ENCODE measurements around the gene YTHDF2. TPM values are rescaled to one million over a fixed set of nuclear protein-coding genes. Genes with fewer than 3 reads are reported as not detected.
"Not testable (repeated sequence)": the region's sequence is repeated elsewhere in the genome, so short reads cannot be mapped to it uniquely, and the experiment has no call there.

YTHDF2 gene
- total and polyA plus RNA-seq, 7 donors = 27.0 to 47.0 (median 40.5) TPM

- WGBS, 2 donors = 97 to 98% methylated on average over 3 of the region's 3 CpGs
- Histone ChIP-seq H3K4me1 (peaks cover 0 to 47% (median 44%) of the 10 kb centered on the region in 4 donors), H3K4me3 (no peak overlapping the region), H3K9me3 (no peaks in the 10 kb centered on the region), H3K36me3 (peaks cover 0 to 9% (median 5%) of the 10 kb centered on the region in 4 donors), H3K27ac (no peak overlapping the region), H3K27me3 (no peaks in the 10 kb centered on the region)
- TF ChIP-seq POLR2AphosphoS5 (IDR thresholded peaks at IDR 0.05) = no peak
- TF ChIP-seq, protein P1, sequence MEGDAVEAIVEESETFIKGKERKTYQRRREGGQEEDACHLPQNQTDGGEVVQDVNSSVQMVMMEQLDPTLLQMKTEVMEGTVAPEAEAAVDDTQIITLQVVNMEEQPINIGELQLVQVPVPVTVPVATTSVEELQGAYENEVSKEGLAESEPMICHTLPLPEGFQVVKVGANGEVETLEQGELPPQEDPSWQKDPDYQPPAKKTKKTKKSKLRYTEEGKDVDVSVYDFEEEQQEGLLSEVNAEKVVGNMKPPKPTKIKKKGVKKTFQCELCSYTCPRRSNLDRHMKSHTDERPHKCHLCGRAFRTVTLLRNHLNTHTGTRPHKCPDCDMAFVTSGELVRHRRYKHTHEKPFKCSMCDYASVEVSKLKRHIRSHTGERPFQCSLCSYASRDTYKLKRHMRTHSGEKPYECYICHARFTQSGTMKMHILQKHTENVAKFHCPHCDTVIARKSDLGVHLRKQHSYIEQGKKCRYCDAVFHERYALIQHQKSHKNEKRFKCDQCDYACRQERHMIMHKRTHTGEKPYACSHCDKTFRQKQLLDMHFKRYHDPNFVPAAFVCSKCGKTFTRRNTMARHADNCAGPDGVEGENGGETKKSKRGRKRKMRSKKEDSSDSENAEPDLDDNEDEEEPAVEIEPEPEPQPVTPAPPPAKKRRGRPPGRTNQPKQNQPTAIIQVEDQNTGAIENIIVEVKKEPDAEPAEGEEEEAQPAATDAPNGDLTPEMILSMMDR (IDR thresholded peaks at IDR 0.05) = no peak
- TF ChIP-seq EP300 (IDR thresholded peaks at IDR 0.05) = no peak
- no peak for TF ChIP-seq POLR2A (IDR thresholded peaks at IDR 0.05)
- intact Hi-C loops (cut with DNase I) = no loop called here
- no peak for DNase-seq
Observed at GRCh38 chr1:28759257-28759656, 22.5 kb downstream of the YTHDF2 start.

- WGBS, 2 donors = 96 to 97% methylated on average over 5 of the region's 5 CpGs
- H3K9me3 ChIP-seq = no peaks in the 10 kb centered on the region
- H3K4me3 ChIP-seq = no peak overlapping the region
- no peaks in the 10 kb centered on the region for H3K27me3 ChIP-seq
- H3K4me1 ChIP-seq = peaks cover 0 to 38% (median 29%) of the 10 kb centered on the region in 4 donors
- intact Hi-C loops (cut with DNase I) = no loop called here
- H3K36me3 ChIP-seq = peaks cover 0 to 14% (median 10%) of the 10 kb centered on the region in 4 donors
- no peak overlapping the region for H3K27ac ChIP-seq
- TF ChIP-seq POLR2A (IDR thresholded peaks at IDR 0.05) = no peak
- TF ChIP-seq, protein P1 (IDR thresholded peaks at IDR 0.05) = no peak
- no peak for TF ChIP-seq EP300 (IDR thresholded peaks at IDR 0.05)
- no peak for DNase-seq
Observed at GRCh38 chr1:28761189-28761588, 24.4 kb downstream of the YTHDF2 start.

DNA sequence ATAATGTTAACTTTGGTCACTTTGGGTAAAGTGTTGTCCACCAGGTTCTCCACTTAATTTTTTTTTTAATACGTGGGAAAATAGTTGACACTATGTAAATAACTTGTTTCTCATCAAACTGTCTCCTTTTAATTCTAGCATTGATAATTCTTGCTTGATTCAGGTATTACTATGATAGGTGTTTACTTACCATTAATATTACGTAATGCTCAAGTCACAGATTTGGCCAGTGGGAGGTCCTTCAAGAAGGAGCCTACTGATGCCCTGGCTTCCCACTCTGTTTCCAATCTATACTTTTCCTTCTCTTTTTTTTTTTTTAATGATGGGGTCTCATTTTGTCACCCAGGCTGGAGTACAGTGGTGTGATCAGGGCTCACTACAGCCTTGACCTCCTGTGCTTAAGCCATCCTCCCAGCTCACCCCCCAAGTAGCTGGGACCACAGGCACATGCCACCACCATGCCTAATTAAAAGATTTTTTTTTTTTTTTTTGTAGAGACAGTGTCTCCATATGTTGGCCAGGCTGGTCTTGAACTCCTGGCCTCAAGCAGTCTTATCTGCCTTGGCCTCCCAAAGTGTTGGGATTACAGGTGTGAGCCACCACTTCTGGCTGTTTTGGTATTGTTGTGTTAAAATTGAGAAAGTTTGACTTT, 29.9 kb downstream of the YTHDF2 start:
- intact Hi-C loops (cut with DNase I) = no loop called here
- Histone ChIP-seq H3K4me1 (peaks cover 0 to 20% (median 4%) of the 10 kb centered on the region in 4 donors), H3K36me3 (peaks cover 0 to 38% (median 11%) of the 10 kb centered on the region in 4 donors), H3K27me3 (no peaks in the 10 kb centered on the region), H3K27ac (no peak overlapping the region), H3K4me3 (no peak overlapping the region), H3K9me3 (no peaks in the 10 kb centered on the region)
- no peak for DNase-seq
- no peak for TF ChIP-seq EP300 (IDR thresholded peaks at IDR 0.05)
- TF ChIP-seq, protein P1 (IDR thresholded peaks at IDR 0.05) = no peak
- TF ChIP-seq POLR2AphosphoS5 (IDR thresholded peaks at IDR 0.05) = no peak
- no peak for TF ChIP-seq POLR2A (IDR thresholded peaks at IDR 0.05)
- WGBS, 2 donors = 86 to 94% methylated on average over 2 of the region's 2 CpGs

- TF ChIP-seq EP300 (IDR thresholded peaks at IDR 0.05) (no peak), POLR2A (IDR thresholded peaks at IDR 0.05) (no peak), POLR2AphosphoS5 (IDR thresholded peaks at IDR 0.05) (no peak)
- TF ChIP-seq, protein P1 (IDR thresholded peaks at IDR 0.05) = no peak
- peaks cover 0 to 14% (median 12%) of the 10 kb centered on the region in 4 donors for H3K4me1 ChIP-seq
- intact Hi-C loops (cut with DNase I) = no loop called here
- no peak for DNase-seq
- H3K9me3 ChIP-seq = no peaks in the 10 kb centered on the region
- WGBS, 2 donors = 94 to 95% methylated on average over 3 of the region's 3 CpGs
- H3K27ac ChIP-seq = no peak overlapping the region
- peaks cover 0 to 49% (median 8%) of the 10 kb centered on the region in 4 donors for H3K36me3 ChIP-seq
- H3K27me3 ChIP-seq = no peaks in the 10 kb centered on the region
- no peak overlapping the region for H3K4me3 ChIP-seq
Observed at GRCh38 chr1:28770601-28771165, 33.9 kb downstream of the YTHDF2 start.

DNA sequence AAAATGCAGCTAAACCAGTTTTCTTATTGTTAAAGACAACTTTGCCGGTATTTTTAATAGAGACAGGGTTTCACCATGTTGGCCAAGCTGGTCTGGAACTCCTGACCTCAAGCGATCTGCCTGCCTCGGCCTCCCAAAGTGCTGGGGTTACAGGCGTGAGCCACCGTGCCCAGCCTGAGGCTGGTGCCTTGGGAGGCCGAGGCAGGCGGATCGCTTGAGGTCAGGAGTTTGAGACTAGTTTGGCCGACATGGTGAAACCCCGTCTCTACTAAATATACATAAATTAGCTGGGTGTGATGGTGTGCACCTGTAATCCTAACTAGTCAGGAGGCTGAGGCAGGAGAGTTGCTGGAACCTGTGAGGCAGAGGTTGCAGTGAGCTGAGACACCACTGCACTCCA, 35.2 kb downstream of the YTHDF2 start:
- peak; percentile 15 for DNase-seq
- intact Hi-C loops (cut with DNase I); H3K9me3 ChIP-seq; H3K27me3 ChIP-seq; H3K4me3 ChIP-seq; H3K27ac ChIP-seq: not testable (repeated sequence)
- peaks cover 0 to 17% (median 12%) of the 10 kb centered on the region in 4 donors for H3K4me1 ChIP-seq
- 94% methylated on average over 10 of the region's 10 CpGs for WGBS, 2 donors
- H3K36me3 ChIP-seq = peaks cover 0 to 39% (median 6%) of the 10 kb centered on the region in 4 donors

All from sigmoid colon (tissue), 7 donors.